SK-N-MC (cell line): ENCODE data around the gene DOCK1.

Experiments
- EZH2 ChIP-seq: fragments of 200-600 bp; sonication (generic); IDR thresholded peaks from one replicate; pipeline ENCODE4 v1.6.1; 2017; ENCODE audit warnings: antibody characterized with exemption
- FOXP2 ChIP-seq: optimal IDR thresholded peaks from 2 replicates; pipeline ENCODE3; 2011; ENCODE audit warnings: mild to moderate bottlenecking, moderate library complexity; ENCODE audit not compliant: insufficient read depth; ENCODE audit errors: extremely low read length, control extremely low read depth
- POLR2AphosphoS5 ChIP-seq: IDR thresholded peaks from 2 replicates; pipeline ENCODE4 v1.6.1; 2012; ENCODE audit warnings: mild to moderate bottlenecking, low read depth, low read length, borderline replicate concordance

DNA sequence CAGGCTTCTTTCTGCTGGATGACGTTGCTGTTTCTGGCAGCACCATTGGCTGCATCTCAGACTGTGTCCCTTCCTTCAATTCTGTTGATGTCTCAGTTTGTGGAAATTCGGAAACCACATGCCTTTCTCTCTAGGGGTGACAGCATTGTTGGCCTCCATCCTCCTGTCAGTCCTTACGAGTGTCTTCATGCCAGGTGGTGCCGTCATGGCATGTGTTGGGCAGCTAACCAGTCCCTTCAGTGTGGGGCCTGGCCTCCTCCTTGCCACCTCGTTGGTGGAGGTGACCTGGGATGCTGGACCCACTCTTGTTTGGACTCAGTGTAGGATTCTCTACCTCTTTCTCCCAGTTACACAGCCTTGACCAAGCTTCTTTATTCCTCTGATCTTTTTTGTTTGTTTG lies 402.8 kb downstream of the DOCK1 start:
- TF ChIP-seq POLR2AphosphoS5 (no peak), FOXP2 (no peak), EZH2 (no peak)
